GM12892 (cell line): Measurements from ENCODE around the gene ASGR1.

Source experiments
- POLR2A ChIP-seq: IDR thresholded peaks from 2 replicates; pipeline ENCODE4 v1.6.1; 2011; ENCODE audit warnings: low read depth, low read length, control low read depth
- POLR2AphosphoS5 ChIP-seq: IDR thresholded peaks from 2 replicates; pipeline ENCODE4 v1.6.1; 2011; ENCODE audit warnings: low read depth, low read length, control low read depth
- TAF1 ChIP-seq: IDR thresholded peaks from 2 replicates; pipeline ENCODE4 v1.6.1; 2011; ENCODE audit warnings: low read depth, mild to moderate bottlenecking, control low read depth, low read length, borderline replicate concordance

DNA sequence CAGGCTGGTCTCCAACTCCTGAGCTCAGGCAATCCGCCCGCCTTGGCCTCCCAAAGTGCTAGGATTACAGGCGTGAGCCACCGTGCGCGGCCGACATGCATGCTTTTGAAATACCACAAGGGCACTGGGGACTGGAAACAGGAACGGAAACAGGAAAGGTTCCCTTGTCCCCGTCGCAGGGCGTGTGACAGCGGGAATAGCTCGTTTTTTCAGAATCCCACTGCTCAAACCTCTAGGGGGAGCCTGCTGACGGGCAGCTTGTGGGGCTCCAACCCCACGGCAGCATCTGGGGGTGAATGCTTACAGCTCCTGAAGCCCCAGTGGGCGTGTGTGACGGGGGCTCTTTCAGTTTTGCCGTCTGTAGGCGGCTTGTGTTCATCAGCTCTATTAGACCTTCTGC, 45.7 kb downstream of the ASGR1 start:
- TF ChIP-seq POLR2A (no peak; the same call in 1 of the 2 replicates), POLR2AphosphoS5 (no peak), TAF1 (no peak)
